GM21423 (cell line): ENCODE data around the gene DLG5.
A peak's percentile ranks its signal among the peaks of the same experiment; 100 is the strongest.

Experiments
- ATAC-seq: cut with Tn5 transposase; IDR thresholded peaks from one replicate; pipeline ENCODE4 v1.9.1; 2021; ENCODE audit warnings: mild to moderate bottlenecking, moderate library complexity; ENCODE audit not compliant: unreplicated experiment

DLG5 gene

DNA sequence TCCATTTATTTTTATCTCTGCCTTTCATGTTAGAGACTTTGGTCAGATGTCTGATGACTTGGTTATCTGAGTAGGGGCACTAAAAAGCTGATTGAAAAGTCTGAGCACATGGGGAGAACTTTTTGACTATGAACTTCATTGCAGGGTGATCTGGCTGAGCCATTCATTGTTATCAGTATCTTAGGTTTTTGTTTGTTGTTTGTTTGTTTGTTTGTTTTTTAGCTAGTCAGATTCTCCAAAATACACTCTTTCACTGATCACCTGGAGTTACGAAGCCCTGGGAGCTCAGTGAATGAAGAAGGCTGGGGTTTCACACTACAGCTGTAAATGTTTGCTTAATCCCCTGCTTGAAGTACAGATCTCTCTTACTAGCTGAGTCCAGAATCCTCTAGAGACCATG is 28.6 kb upstream of the DLG5 start:
- no peak for ATAC-seq

DNA sequence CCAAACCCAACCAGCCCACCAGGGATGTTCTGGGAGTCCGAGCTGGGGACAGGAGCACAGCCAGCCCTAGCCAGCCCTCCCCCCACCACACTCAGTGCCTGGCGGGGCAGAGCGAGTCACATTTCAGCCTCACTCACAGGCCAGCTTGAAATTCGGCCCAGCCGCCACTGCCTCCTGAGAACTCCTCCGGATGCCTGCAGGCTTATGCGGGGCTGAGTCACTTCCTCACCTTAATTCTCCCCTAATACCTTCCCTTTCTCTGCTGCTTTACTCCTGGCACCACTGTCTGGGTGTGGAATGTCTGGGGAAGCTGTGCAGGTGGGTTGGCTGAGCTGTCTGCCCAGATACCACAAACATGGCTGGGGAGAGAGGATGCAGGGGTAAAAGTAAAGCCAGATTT is 22.6 kb upstream of the DLG5 start:
- ATAC-seq: no peak

- no peak for ATAC-seq
Measured at GRCh38 chr10:77946084-77946483, 19.5 kb upstream of the DLG5 start.

DNA sequence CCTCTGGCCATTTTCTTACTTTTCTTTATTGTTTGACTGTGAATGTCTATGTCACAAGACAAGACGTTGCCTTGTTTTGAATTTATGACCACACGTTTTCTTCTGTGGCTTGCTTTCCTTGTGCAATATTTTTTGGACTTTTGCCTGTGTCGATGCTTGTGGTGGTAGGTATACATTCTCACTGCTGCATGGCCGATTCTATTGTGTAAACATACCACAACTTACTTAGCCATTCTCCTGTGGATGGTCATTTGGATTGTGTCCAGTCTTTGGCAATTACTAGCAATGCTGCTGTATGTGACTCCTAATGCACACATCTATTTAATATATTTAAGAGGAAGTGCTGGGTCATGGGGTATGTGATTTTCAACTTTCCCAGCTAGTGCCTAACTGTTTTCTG is 18.0 kb upstream of the DLG5 start:
- ATAC-seq: no peak

- ATAC-seq: no peak
Measured at GRCh38 chr10:77943121-77943901, 16.8 kb upstream of the DLG5 start.

- no peak for ATAC-seq
Measured at GRCh38 chr10:77941790-77942189, 15.2 kb upstream of the DLG5 start.

DNA sequence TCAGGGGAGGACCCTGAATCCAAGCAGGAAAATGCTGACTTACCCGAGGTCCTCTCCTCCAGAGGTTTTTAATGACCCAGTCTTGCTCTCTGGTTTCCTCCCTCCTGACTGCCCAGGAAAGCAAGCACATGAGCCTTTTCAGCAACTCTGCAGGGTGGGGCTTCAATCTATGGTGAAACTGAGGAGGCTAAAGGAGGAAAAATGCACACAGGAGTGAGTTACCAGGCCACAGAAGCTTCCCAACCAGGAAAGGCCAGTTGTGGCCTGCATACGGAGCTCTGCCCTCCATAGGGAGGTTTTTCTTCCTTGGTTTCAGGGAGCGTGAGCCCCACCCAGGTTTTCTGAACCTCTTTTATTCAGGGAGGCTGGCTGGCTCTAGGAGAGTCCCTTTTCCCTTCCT is 14.1 kb upstream of the DLG5 start:
- ATAC-seq: no peak

- no peak for ATAC-seq
Measured at GRCh38 chr10:77940225-77940624, 13.7 kb upstream of the DLG5 start.

DNA sequence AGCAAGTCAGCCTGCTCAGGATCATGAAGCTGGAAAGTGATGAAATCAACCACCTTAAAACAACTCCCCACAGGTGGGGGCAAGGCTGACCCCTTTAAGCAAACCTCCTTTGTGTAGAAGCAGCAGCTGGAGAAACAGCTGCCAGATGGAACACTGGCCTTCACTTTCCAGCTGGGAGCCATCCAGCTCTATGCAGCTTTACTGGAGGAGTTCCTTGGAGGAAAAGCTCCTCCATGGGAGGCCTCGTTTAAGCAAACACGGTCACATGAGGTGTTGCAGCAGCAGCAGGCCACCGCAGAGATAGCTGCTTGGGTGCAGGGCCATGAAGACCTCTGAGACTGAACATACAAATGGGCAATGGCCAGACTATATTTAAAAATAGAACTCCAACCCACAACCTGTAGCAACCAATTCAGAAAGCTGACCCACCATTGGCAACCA is 13.0 kb upstream of the DLG5 start:
- no peak for ATAC-seq

DNA sequence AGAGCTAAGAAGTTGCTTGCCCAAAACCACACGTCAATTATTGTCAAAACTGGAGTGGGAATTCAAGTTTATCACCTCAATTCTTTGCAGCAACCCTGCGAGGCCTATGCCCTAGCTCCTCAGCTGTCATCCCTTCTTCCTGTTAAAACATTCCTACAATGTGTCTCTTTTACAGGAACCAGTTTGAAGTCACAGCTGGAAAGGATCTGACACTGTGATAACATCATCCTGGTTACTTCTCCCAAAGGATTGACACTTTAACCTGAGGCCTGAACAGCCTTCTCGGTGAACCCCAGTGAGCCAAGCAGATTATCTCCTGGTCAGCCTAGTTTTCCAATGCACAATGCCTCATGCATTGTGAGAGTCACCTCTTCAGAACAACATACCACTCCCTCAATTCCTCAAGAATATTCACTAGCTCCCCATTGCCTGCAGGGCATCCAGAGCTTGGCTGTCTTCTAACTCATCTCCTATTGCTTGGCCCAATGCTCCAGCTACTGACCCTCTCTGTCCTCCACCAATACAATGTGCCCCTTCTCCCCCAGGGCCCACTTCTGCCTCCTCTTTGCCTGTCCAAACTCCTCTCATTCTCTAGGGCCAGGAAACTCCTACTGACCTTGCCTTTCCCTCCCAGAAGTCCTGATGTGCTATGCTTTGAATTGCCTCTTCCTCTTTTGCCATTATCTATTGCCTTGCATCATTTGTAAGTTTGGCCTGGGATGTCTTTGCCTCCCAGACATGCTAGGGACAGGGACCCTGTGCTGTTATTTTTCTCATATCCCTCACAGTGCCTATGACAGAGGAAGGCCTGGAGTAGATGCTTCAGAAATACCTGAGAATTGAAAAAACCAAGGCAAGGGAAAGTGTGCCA is 10.4 kb upstream of the DLG5 start:
- ATAC-seq: no peak

DNA sequence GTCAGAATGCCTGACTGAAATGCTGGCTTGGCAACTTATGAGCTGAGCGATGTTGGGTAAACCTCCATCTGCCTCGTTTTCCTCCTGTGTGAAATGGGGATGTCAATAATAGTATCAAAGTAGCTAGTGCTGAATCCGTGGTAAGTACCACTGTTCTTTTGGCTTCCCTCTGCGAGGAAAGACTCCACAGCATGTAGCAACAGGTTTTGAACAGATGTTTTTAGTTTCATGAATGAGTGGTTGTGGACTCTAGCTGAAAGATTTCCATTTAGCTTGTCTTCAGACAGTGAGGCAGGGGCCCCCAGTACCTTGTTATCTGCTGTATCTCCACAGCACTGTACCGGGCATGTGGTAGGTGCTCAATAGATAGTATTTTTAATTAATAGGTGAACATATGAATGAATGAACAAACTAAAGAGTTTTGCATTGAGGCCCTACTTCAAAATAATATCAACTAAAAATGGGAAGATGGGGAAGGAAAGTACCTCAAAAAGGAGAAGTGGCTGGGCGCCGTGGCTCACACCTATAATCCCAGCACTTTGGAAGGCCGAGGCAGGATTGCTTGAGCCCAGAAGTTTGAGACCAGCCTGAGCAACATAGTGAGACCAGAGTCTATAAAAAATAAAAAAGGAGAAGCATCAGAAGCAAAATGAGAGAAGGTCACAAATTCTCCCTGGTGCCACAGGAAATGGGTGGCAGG is 5.6 kb upstream of the DLG5 start:
- no peak for ATAC-seq

GRCh38 chr10:77927402-77928246 is 1.1 kb upstream of the DLG5 start:
- ATAC-seq: no peak

DNA sequence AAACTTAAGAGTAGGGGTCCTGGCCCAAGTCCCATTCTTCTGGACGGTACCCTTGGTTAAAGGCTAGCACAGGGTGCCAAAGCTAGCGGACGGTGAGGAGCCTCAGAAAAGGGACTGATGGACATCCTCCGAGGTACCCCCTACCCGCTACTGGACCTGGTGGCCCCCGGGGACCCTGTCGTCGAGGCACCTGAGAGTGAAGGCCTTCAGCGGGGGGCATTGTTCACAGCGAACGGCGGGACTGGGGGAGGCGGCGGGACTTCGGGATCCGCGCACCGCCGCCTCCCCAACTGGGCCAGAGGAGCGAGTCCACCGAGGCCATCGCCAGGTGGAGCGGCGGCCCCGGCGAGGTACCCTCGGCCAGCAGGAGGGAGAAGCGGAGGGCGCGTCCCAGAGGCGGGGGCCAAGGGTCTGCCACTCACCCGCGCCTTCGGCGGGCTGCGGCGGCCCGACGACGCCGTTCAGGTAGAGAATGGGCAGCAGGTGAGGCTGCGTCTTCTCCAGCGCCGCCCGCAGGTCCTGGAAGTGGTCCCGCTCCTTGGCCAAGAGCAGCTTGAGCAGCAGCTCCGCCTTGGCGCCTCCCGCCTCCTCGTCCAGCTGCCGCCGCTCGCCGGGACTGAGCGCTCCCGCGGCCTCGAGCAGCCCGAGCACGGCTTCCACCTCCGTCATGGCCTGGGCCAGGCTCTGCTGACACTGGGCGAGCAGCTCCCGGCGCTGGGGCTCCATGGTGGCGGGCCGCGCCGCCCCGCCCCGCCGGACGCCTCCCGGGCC is 575 bp downstream of the DLG5 start:
- peak; percentile 57 for ATAC-seq

DNA sequence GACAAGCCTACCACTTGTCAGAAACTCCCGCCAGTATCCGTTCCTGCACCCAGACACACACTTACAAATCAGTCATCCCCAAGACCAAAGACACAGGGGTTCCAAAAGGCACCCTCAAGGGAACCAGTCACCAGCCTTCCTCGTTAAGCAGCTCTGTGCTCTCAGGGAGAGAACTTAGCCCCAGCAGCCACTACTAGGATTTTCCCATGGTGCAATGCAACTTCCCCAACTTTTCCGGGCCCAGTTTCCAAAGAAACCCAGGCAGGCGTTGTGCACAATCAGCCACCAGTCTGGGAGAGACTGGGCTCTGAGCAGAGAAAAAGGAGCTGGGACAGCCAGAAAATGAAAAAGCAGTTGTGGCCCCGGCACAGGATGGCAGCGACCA is 1.2 kb downstream of the DLG5 start:
- no peak for ATAC-seq

GRCh38 chr10:77922566-77923179 is 3.9 kb downstream of the DLG5 start:
- ATAC-seq: no peak

DNA sequence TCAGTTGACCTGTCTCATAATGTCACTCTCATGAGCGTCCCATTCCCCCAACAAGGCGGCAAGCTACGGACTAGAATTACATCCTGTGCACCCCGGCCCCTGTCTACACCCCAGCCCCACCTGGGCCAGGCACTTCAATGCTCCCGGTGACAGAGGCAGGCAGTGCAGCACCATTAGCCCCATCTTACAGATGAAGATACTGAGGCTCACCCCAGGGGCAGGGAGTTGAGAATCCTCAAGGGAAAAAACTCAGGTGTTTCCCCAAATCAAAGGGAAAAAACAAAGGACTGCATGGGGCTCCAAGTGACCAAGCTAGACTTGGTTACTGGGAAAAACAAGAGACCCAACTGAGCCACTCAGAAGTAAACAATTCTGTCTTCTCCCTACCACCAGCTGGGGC is 4.5 kb downstream of the DLG5 start:
- ATAC-seq: no peak

- ATAC-seq: no peak
Measured at GRCh38 chr10:77921395-77921794, 5.2 kb downstream of the DLG5 start.

DNA sequence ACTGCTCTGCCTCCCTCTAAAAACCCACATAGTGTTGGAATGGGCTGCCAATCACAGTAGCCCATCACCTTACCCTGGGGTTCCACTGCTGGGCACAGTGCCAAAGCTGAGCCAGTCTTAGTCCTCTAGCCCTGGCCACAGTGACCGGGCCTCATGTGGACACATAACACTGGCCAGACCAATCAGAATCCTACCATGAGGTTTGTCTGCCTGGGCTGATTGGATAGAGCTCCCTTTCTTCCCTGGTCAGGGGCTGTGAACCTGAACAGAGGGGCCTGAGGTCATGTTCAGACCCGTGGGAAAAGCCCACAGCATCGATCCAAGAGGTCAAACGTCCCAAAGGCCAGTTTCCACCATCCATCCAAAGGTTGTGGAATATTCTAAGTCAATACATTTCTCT is 6.1 kb downstream of the DLG5 start:
- no peak for ATAC-seq

GRCh38 chr10:77919713-77920108 is 6.8 kb downstream of the DLG5 start:
- ATAC-seq: no peak
